ENCODE data around the gene AKR1B15.
A peak's percentile ranks its signal among the peaks of the same experiment; 100 is the strongest.
"Not testable (repeated sequence)": the region's sequence is repeated elsewhere in the genome, so short reads cannot be mapped to it uniquely, and the experiment has no call there.

AKR1B15 gene

DNA sequence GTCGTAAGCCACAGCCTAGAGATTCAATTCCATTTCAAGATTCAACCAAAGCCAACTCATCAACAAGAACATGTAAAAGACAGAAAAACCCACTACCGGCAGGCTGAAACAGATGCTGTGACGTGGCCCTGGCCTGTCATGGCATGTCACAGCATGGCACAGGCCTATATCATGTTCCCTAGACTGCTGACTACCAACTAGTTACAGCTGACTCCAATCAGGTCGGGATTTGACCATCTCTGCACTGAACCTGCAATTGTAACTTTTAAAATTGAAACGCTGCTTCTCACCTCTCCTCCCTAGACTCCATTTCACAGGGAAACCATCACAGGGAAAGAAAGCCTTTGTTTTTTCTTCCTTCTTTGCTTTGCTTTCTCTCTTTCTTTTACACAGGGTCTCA, 12.7 kb downstream of the AKR1B15 start:
- not testable (repeated sequence) for DNase-seq

DNA sequence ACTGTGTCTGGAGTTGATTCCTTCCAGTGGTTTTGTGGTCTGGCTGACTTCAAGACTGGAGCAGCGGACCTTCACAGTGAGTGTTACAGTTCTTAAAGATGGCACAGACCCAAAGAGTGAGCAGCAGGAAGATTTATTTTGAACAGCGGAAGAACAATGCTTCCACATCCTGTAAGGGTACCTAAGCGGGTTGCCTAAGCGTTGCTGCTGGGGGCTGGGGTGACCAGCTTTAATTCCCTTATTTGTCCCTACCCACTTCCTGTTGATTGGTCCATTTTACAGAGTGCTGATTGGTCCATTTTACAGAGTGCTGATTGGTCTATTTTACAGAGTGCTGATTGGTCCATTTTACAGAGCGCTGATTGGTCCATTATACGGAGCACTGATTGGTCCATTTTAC, 13.2 kb downstream of the AKR1B15 start:
- no peak for DNase-seq

DNA sequence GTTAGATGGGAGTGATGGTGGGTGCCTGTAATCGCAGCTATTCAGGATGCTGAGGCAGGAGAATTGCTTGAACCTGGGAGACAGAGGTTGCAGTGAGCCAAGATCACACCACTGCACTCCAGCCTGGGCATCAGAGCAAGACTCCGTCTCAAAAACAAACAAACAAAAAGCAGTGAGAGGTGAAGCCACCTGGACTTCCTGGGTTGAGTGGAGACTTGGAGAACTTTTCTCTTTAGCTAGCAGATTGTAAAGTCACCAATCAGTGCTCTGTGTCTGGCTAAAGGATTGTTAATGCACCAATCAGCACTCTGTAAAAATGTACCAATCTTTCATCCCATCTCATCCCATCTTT, 14.5 kb downstream of the AKR1B15 start:
- not testable (repeated sequence) for DNase-seq

DNA sequence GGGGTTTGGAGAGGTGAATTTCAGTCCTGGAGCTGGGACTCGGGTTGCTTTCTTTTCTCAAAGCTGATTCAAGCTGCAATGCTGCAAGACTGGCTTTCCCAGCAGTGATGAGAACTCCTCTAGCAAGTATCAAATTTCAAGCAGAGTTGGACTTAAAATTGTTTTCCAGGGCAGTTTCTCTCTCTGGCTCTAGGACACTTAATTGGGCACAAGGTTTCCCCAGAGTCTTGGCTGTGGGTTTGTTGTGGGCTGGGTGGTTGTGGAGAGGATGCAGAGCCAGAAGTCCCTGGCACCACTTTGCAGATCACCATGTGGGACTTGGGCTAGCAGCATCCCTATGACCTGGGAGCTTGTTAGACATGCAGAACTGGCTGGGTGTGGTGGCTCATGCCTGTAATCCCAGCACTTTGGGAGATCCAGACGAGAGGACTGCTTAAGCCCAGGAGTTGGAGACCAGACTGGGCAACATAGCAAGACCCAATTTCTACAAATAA, 16.8 kb downstream of the AKR1B15 start:
- DNase-seq = peak in 3 of 51 donors; percentile 2 to 5 (median 3)

DNA sequence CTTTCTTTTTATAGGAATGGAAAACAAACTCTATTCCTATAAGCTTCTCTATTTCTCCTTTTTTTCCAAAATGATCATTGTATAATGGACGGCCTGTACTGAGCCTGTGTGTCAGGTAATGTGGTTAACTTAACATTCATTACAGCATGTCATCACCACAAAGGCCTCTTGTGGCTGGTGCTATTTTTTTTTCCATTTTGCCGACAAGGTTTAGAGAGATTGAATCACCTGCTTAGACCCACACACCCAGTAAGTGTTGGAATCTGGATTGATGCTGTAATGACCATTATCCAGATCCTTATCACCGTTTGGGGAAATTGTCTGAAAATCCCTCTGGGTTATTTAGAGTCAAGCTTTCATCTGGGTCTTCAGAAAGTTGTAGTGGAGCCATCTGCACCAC, 18.5 kb downstream of the AKR1B15 start:
- DNase-seq = no peak

DNA sequence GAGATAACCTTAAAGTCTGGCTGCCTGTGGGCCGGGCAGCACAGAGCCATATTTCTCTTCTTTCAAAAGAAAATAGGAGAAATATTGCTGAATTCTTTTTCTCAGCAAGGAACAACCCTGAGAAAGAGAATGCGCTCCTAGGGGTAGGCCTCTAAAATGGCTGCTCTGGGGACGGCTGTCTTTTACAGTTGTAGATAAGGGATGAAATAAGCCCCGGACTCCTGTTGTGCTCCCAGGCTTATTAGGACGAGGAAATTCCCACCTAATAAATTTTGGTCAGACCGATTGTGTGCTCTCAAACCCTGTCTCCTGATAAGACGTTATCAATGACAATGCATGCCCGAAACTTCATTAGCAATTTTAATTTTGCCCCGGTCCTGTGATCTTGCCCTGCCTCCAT, 21.1 kb downstream of the AKR1B15 start:
- not testable (repeated sequence) for DNase-seq

DNA sequence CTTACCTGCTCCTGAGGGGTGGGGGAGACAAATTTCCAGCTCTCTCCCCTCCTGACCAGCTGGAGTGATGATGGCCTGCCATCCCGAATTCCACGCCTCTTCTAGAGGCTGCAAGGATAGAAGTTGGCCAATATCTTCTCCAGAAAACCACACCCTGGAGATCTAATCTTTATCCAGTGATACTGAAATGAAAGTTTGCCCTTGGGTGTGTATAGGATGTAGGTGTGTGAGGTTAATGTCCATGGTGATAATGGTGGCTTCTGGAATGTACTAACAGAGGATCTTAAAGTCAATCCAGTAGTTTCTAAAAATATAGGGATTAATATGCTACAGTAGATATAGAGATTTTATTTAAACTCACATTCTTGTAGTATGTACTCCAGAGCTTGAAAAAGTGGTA, 22.2 kb downstream of the AKR1B15 start:
- DNase-seq = no peak

DNA sequence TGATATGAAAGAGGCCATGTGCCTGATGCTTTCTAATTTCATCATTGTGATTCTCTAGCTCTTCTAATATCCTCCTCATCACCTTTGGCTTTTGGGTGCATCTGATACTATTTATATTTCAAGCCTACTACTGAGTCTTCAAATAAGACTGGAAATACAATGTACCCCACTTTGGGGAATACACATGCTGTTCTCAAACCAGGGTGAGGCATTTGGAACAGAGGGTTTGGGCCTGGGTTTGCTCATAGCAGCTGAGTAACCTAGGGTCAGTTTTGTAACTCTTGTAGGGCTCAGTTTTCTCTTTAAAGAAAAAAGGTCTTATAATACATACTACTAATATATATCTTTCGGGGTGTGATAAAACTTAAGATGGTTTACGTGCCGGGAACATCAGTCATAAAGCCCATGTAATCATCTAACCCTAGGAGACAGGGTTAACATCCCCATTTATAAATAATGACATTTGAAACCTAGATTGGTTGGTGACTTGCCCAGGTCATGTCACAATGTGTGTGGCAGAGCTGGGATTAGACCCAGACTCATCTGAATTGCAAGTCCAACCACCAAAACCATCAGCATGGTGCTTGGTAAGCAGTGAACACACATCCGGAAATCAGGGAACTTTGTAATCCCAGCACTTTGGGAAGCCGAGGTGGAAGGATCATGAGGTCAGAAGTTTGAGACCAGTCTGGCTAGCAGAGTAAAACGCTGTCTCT, 23.0 kb downstream of the AKR1B15 start:
- DNase-seq = no peak

DNA sequence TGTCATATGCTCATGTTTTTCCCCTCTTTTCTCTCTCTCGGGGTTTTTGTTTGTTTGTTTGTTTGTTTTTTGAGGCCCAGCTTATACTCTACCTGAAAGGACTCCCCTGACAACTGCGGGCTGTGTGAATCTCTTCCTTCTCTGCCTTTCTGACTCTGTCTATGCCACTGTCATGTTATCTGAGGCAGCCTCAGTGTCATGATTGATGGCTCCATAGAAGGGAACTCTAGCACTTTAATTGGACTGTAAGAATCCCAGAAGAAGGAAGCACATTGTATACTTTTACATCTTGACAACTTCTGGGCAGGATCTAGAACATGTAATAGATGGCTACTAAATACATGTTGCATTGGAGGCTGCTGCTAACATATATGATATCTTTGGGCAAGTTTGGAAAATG, 25.4 kb downstream of the AKR1B15 start:
- DNase-seq = no peak

DNA sequence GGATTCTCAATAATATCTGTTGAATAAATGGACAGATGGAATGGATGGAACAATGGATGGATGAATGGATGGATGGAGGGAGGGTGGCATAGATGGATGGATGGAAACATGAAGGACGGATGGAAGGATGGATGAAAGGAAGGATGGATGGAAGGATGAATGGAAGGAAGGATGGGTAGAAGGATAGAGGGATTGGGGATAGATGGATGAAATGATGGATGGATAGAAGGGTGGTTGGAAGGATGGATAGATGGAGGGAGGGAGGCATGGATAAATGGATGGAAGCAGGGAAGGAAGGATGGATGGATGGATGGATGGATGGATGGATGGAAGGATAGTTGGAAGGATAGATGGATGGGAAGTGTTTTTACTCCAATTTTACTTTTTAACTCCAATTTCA, 35.4 kb downstream of the AKR1B15 start:
- no peak for DNase-seq

DNA sequence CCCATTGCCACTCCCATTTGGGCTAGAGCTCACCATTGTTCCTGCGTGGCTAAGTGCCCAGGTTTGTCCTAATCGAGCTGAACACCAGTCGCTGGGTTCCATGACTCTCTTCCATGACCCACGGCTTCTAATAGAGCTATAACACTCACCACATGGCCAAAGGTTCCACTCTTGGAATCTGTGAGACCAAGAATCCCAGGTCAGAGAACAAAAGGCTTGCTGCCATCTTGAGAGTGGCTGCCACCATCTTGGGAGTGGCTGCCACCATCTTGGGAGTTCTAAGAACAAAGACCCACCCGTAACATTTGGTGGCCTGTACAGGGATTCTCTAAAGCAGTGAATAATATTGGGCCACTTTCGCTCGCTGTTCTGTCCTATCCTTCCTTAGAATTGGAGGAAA, 37.0 kb downstream of the AKR1B15 start:
- DNase-seq = no peak

DNA sequence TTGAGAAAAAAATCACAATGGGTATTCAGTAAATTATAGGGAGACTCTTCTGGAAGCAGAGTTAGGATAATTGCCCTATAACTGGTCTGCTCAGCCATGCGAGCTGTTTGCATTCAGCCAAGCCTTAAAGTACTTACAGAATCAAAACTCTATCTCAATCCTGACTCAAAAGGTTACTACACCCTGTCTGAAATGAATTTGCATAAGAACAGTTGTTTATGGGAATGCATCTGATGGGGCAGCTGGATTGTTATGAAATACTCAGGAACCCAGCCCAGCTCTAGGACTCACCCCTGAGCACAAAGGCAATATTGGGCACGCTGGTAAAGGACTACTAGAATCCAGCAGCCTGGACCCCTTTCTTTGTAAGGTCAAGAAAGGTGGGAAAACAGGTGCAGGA, 38.8 kb downstream of the AKR1B15 start:
- no peak for DNase-seq

DNA sequence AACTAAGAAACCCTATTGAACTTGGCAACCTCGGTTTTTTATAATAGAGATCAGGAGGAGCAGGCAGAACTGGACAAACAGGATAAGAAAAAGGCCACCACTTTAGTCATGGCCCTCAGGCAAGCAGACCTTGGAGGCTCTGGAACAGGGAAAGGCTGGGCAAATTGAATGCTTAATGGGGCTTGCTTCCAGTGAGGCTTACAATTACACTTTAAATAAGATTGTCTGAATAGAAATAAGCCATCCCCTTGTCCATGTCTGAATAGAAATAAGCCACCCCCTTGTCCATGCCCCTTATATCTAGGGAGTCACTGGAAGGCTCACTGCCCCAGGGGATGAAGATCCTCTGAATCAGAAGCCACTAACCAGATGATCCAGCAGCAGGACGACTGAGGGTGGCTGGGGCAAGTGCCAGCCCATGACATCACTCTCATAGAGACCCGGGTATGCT, 40.6 kb downstream of the AKR1B15 start:
- DNase-seq = no peak

DNA sequence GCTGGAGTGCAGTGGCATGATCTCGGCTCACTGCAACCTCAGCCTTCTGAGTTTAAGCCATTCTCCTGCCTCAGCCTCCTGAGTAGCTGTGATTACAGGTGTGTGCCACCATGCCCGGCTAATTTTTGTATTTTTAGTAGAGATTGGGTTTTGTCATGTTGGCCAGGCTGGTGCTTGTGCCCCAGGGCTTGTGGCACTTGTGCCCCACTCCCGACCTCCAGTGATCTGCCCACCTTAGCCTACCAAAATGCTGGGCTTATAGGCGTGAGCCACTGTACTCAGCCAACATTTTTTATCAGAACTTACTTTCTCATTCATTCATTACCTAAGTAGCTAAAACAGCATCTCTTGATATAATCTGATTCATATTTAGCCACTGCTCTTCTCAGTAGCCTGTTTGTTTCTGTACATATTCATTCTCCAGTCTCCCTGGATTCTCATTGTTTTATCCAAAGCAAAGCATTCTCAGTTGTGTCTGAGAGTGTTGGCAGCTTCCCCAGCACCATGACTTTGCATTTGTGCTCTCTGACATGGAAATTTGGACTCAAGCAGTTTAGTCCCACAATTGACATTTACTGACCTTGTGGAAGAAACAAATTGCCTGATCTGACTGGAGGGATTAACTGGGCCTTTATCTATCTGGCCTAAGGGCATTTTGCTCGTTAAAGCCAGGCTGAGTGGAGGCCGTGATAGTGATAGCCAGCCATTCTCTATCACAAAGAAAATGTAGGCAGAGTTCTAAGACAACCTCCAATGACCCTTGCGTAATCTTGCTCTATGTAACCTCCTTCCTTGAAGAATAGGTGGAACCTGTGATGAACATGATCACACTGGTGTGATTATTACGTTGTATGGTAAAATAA, 44.9 kb downstream of the AKR1B15 start:
- peak in 47 of 51 donors; percentile 1 to 91 (median 59) for DNase-seq

DNA sequence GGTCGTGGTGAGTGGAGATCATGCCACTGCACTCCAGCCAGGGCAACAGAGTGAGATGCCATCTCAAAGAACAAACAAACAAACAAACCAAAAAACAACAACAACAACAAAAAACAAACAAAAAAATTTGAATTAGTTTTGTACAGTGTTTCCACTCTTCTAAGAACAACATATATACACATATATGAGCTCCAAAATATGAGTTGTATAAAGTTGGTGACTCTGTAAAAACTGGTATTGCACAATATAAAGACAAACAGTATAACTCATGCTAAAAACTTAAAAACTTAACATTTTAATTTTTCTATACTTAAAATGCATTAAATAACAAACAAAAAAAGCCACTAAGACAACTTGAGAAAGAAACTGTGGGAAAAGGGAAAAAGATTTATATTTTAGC, 46.0 kb downstream of the AKR1B15 start:
- no peak for DNase-seq

DNA sequence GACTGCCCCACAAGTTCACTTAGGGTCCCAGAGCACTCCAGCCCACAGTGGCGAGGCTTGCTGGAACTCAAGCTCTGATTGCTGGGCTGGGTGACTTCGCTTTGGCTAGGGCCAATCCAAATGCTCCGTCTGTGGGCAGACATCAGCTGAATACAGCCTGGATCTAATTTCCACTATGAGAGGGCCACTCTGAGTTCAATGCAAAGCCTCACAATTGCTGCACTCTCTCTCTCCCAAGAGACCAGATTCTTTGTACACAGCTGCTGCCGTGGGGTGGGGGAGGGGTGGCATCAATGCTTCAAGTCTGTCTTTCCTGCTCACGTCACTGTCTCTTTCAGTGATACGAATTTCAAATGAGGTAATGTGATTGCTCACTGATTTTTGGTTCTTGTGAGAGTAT, 50.5 kb downstream of the AKR1B15 start:
- DNase-seq = peak in 33 of 51 donors; percentile 2 to 85 (median 38)

DNA sequence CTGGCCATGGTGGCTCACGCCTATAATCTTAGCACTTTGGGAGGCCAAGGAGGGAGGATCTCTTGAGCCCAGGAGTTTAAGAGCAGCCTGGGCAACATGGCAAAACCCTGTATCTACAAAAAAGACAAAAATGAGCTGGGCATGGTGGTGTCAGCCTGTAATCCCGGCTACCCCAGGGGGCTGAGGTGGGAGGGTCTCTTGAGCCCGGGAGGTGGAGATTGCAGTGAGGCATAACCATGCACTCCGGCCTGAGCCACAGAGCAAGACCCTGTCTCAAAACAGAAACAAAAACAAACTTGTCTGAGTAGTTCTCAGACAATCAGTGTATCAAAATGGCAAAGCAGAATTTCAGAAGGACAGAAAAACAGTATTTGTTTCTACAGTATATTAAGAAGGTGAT, 52.5 kb downstream of the AKR1B15 start:
- DNase-seq = no peak

DNA sequence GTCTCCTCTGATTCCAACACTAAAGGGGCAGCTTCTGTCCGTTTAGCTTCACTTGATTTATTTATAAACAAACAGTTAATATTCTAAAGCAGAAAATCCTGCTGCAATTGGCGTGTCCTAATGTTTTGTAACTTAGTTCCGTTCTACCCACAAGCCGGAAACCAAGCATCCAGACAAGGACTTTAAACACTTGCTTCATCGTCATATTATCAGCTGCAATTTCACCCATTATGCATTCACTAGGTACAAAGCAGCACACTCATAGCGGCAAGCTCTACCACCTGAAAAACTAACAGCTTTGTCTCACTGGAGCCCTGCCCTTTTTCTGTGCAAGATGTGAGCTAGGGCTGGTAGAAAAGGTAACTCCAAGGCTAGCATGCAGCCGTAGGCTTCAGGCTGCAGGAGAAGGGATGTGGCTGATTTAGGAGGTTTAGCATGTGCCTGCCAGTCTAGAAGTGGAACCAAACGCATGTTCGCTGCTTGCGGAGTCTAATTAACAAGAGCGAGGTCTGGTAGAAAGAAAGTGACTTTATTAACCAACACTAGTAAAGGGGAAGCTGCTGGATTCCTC, 54.1 kb downstream of the AKR1B15 start:
- peak in 9 of 51 donors; percentile 2 to 40 (median 10) for DNase-seq

DNA sequence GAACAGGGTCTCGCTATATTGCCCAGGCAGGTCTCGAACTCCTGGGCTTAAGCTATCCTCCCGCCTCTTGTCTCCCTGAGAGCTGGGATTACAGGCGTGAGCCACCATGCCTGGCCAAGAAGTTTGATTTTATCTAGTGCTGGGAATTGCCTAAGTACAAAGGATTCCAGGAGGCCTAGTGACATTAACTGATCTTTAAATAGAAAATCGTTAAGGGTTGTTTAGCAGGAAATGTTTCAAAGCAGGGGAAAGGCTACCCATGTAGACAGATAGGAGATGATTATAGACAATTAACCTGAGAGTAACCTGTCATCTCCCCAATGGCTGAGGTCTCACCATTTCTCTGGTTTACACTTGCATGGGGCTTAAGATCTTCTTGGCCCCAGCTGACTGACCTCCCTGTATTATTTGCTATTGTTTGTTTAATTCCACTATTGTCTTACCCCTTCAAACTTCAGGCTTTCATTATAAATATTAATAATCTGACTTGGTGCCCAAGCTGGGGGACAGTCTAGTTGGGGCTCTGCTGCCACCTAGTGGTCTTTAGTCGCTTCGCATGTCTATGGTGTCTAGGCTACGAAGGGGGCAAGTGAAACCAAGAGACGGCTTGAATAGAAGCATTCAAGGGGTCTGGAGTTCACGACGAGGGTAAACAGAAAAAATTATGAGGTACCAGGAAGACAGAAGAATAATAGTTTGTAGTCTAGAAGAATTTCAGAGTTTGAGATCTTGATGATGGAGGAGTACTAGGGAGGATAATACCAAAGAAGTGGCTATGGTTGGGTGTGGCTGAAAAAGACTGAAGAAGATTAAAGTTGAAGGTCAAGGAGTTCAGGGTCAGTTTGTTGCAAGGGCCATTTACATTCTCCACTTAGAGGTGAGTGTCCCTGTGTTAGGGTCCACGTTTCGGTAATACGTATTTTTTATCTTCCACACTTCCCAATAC, 57.3 kb downstream of the AKR1B15 start:
- peak in 38 of 51 donors; percentile 3 to 79 (median 34) for DNase-seq

DNA sequence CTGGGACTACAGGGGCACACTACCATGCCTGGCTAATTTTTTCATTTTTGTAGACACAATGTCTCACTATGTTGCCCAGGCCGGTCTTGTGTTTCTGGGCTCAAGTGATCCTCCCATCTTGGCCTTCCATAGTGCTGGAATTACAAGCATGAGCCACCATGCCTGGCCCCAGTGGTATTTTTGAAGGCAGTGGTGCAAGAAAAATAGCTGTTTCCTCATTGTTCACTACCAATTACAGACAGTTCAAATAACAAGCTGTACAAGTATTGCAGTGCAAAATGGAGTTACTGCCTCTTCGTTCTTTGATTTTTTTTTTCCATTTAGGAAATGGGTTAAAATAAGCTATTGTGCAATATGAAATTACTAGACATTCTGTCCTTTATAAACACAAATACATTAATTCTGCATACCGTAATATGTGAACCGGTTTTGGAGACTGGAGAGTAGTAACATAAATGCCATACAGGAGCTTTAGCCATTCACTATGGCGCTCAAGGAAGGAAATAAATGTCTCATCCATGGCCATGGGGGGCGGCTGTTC, 62.8 kb downstream of the AKR1B15 start:
- no peak for DNase-seq

DNA sequence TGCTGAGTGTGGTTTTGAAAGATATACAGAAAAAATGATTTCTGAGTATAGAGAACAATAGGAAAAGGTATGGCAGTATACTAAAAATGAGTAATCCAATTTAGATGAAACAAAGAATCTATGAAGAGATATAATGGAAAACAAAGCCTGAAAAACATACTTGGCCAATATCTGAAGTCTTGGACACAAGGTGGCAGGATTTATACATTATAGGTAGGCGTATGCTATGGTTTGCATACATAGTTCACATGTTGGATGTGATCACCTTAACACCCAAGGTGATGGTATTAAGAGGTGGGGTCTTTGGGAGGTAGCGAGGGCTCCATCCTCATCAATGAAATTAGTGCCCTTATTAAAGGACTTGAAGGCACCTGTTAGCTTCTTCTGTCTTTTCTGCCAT, 63.3 kb downstream of the AKR1B15 start:
- DNase-seq = no peak

Data from hypothalamus (tissue), 51 donors.